Stimulated activated CD4-positive, alpha-beta T cell treated with anti-CD3 and anti-CD28 coated beads, Interleukin-12 subunit alpha, Interleukin-12 subunit beta, amount 100 ng/mL, for 4 hours (primary cell): Measurements from ENCODE around the gene MKKS.
A peak's percentile ranks its signal among the peaks of the same experiment; 100 is the strongest.
"Not testable (repeated sequence)": the region's sequence is repeated elsewhere in the genome, so short reads cannot be mapped to it uniquely, and the experiment has no call there.

Experiments
- DNase-seq: peaks from one replicate; pipeline ENCODE4 v3.0.0-alpha.2; 2020

MKKS gene

DNA sequence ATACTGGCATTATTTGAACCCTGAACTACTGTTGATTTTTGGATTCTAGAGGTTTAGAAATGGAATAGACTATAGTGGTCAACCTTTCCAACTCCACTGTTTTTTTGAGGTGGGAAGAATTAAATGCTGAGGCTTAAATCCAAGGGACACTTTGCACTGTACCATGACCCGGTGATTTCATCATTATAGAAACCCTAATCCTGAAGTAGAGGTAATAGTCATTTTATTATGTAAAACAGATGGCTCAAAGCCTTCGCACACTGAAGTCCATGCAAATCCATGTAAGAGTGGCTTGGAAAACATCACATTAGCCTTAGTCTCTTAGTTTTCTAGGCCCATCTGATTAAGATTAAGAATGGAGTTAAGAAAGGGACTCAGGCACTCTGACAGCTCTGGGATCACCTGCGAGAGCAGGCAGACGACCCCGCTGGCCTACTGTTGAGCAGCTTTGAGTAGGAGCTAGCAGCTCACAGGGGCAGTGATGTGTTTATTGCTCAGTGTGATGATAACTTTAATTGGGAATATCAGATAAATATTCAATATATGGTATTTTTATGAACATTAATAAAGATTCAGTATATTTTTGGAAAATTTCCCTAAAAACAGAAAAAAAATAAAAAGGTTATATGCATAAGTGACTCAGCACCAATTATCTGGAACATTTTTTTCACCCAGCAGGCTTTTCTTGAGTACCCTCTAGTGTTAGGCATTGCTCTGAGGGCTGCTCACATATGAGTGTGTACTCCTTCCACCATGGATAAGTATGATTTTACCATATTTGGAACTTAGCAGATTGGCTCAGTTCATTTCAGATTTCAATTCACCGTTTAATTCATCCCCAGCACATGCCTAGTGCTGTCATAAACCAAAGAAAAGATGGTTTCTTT lies 14.5 kb upstream of the MKKS start:
- no peak for DNase-seq

- peak; percentile 11 for DNase-seq
Observed at GRCh38 chr20:10447028-10447427, 13.0 kb upstream of the MKKS start.

- no peak for DNase-seq
Observed at GRCh38 chr20:10445758-10446157, 11.7 kb upstream of the MKKS start.

DNA sequence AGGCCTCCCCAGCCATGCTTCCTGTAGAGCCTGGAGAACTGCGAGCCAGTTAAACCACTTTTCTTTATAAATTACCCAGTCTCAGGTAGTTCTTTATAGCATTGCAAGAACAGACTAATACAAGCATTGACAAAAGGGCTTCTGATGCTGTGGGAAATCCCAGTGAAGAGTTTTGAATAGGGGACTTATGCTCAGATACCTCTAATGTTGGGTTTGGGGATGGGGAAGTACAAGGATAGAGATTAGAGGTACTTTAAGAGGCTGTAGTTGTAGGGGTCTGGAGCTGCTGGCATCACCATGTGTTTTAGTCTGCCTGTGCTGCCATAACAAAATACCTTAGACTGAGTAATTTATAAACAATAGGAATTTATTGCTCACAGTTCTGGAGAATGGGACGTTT lies 9.9 kb upstream of the MKKS start:
- DNase-seq = no peak

DNA sequence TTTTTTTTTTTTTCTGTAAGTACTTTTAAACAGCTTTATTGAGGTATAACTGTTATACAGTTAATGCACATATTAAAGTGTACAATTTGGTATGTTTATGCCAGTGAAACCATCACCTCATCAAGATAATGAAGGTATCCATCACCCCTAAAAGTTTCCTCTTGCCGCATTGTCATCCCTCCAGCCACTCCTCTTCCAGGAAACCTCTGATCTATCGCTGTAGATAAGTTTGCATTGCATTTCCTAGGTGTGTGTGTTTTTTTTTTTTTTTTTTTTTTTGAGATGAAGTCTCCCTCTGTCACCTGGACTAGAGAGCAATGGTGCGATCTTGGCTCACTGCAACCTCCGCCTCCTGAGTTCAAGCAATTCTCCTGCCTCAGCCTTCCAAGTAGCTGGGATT lies 4.2 kb upstream of the MKKS start:
- DNase-seq = no peak

- no peak for DNase-seq
Observed at GRCh38 chr20:10436053-10436699, 2.2 kb upstream of the MKKS start.

DNA sequence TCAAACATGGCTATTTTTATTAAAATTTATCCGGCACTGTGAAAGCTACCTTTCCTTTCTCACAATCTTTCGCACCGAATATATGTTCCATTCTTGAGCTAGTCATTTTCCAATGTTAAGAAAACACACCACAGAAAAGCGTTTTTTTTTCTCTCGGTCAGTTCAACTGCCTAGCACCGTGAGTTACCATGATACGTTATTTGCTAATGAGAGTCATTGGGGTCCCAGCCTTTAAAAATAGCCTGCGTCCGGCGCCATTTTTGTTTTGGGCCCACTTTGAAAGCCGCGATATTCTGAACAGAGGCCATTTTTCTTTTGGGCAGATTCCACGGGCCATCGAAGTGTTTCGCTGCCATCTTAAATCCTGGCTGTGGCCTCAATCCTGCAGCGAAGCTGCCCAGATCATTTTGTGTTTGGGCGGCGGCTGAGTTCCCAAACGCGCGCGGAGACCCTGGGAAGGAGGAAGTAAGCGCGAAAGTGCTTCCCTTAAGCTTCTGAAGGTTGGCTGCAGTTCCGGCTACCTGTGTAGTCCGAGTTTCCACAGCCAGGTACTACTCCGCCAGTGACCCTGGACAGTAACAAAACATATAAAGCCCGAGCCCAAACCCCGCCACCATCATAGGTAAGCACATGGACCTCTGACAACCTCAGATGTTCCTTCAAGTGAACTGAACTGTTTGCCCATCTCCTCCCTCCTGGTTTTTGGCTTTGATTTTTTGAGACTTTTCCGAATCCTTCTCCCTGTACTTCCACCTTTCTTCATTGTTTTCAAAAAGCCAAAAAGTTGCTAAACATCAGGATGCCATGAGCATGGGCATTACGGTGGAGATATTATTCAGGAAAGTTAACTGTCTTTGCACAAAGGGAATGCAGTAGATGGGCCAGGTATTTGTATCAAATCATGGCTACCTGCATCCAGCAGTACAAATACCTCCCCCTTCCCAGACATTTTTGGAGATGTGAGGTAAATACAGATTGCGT lies 1.1 kb upstream of the MKKS start, which contains the start of gene SLX4IP:
TSS of gene SLX4IP (plus strand) at position 474 of the 981 bp plus-strand sequence. CDS start 22,900 bp downstream, outside the sequence.
- peak; percentile 74 for DNase-seq

- DNase-seq = peak; percentile 66
Observed at GRCh38 chr20:10434467-10434831, 427 bp upstream of the MKKS start.

- DNase-seq = no peak
Observed at GRCh38 chr20:10433014-10433622, 904 bp downstream of the MKKS start.

- DNase-seq = no peak
Observed at GRCh38 chr20:10432079-10432478, 1.9 kb downstream of the MKKS start.

- DNase-seq = no peak
Observed at GRCh38 chr20:10430704-10431103, 3.3 kb downstream of the MKKS start.

GRCh38 chr20:10430000-10430466 lies 4.0 kb downstream of the MKKS start:
- no peak for DNase-seq

GRCh38 chr20:10429443-10429981 lies 4.5 kb downstream of the MKKS start:
- DNase-seq = no peak

- DNase-seq = no peak
Observed at GRCh38 chr20:10428008-10428407, 6.0 kb downstream of the MKKS start.

DNA sequence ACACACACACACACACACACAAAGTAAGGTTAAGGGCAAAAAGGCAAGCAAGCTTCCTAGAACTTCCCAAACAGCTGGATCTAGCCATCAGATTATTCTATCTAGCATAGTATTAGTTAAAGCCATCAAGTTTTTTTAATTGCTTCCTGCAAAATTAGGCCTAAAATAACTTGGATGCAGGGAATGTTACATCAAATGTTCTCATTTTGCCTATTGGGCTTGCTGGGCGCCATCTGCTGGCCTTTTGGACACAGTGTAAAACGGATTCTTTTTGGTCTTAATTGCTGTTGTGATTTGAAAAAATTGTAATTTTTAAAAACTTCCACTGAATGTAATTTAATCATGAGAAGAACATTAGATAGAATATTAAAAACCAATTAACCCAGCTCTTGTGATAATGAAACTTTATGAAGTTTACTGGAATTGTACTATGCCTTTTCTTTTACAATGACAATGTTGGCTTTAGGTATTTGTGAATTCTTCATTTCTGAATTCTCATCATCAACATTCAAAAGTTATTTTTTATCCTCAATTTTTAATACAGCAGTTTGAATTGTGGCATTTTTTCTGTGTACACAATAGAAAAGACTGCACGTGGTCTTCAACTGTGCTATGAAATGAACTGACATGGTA lies 6.8 kb downstream of the MKKS start:
- DNase-seq = peak; percentile 34

- no peak for DNase-seq
Observed at GRCh38 chr20:10423735-10424134, 10.3 kb downstream of the MKKS start.

DNA sequence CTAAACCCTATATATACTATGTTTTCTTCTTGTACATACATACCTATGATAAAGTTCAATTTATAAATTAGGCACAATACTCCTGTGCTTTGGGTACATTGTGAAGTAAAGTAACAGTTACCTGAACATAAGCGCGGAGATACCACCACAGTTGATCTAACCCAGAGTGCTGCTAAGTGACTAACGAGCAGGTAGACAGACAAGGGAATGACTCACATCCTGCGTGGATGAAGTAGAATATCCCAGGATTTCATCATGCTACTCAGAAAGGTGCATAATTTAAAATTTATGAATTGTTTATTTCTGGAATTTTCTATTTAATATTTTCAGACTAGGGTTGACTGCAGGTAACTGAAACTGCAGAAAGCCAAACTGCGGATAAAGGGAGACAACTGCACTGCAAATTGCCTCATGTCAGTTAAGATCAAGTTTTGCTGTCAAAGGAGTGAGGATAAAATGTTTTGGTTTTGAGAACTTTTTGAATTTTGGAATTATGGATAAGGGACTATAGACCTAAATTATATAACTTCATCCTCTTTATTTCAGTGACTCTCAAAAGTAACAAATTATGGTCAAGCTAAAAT lies 14.4 kb downstream of the MKKS start:
- DNase-seq = no peak

DNA sequence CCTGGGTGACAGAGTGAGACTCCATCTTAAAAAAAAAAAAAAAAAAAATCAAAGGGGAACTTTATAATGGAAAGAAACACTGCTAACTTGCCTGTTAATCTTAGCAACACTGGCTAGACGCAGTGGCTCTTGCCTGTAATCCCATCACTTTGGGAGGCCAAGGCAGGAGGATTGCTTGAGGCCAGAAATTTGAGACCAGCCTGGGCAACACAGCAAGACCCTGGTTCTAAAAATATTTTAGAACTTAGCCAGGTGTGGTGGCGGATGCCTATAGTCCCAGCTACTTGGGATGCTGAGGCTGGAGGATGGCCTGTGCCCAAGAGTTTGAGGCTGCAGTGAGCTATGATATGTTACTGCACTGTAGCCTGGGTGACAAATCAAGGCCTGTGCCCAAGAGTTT lies 16.8 kb downstream of the MKKS start:
- not testable (repeated sequence) for DNase-seq

DNA sequence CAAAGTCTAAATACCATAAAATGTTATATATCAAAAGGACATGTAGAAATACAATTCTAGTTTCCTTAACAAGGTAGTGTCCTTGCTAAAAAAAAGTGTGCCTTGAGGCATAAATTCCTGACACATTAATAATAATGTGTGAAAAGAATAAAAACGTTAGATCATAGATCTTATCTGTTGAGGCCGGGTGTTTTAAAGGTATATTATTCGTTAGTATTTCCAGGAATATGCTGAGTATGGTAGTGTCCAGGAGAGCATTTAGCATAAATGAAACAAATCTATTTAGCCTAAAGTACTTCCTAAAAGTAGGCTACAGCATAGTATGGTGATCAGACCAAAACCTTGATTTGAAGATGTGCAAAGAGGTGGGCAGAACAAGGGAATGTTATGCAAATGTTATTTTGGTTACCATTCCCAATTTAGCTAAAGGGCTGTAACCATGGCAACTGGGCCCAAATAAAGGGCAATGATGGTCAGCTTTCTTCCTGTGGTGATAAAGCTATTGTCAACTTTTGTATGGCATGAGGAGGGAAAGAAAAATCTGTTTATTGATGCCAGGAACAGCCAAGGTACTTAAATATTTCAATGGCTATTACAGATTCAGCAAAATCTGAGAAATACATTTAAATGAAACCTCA lies 18.9 kb downstream of the MKKS start:
- DNase-seq = no peak

GRCh38 chr20:10412591-10413408 lies 21.2 kb downstream of the MKKS start:
- no peak for DNase-seq
